ENCODE measurements around the gene ENTPD2. TPM values are rescaled to one million over a fixed set of nuclear protein-coding genes. Genes with fewer than 3 reads are reported as not detected.
"Not testable (repeated sequence)": the region's sequence is repeated elsewhere in the genome, so short reads cannot be mapped to it uniquely, and the experiment has no call there.

ENTPD2 gene
- total RNA-seq, 1 donor from 2014 or later: 1.9 TPM

GRCh38 chr9:137011907-137012675, 41.8 kb downstream of the ENTPD2 start:
- ATAC-seq (ENCODE audit: poor library complexity) (no peak), DNase-seq (no peak)
- intact Hi-C loops (cut with DNase I): no loop called here

GRCh38 chr9:137011156-137011555, 42.7 kb downstream of the ENTPD2 start:
- ATAC-seq (ENCODE audit: poor library complexity): no peak
- intact Hi-C loops (cut with DNase I): no loop called here

GRCh38 chr9:137009938-137010732, 43.7 kb downstream of the ENTPD2 start:
- ATAC-seq (ENCODE audit: poor library complexity): no peak
- DNase-seq: no peak
- intact Hi-C loops (cut with DNase I): no loop called here

More at GRCh38 chr9:137011156-137011555, 42.7 kb downstream of the ENTPD2 start:
- no peak for DNase-seq

- DNase-seq (no peak), ATAC-seq (ENCODE audit: poor library complexity) (no peak)
- intact Hi-C loops (cut with DNase I): no loop called here
Measured at GRCh38 chr9:137009217-137009616, 44.6 kb downstream of the ENTPD2 start.

- no peak for ATAC-seq (ENCODE audit: poor library complexity)
- no peak for DNase-seq
- intact Hi-C loops (cut with DNase I): no loop called here
Measured at GRCh38 chr9:137008312-137008711, 45.5 kb downstream of the ENTPD2 start.

GRCh38 chr9:137007816-137008270, 46.0 kb downstream of the ENTPD2 start:
- DNase-seq (no peak), ATAC-seq (ENCODE audit: poor library complexity) (no peak)
- intact Hi-C loops (cut with DNase I): no loop called here

- no peak for ATAC-seq (ENCODE audit: poor library complexity)
- intact Hi-C loops (cut with DNase I): no loop called here
Measured at GRCh38 chr9:137007108-137007815, 46.6 kb downstream of the ENTPD2 start.

GRCh38 chr9:137006116-137007003, 47.5 kb downstream of the ENTPD2 start:
- no peak for ATAC-seq (ENCODE audit: poor library complexity)
- intact Hi-C loops (cut with DNase I): no loop called here
- DNase-seq: no peak

More at GRCh38 chr9:137007108-137007815, 46.6 kb downstream of the ENTPD2 start:
- no peak for DNase-seq

GRCh38 chr9:137004285-137004684, 49.6 kb downstream of the ENTPD2 start:
- DNase-seq; ATAC-seq (ENCODE audit: poor library complexity); intact Hi-C loops (cut with DNase I): not testable (repeated sequence)

GRCh38 chr9:137002646-137003041, 51.2 kb downstream of the ENTPD2 start:
- ATAC-seq (ENCODE audit: poor library complexity) (no peak), DNase-seq (no peak)
- intact Hi-C loops (cut with DNase I): no loop called here

GRCh38 chr9:137001857-137002645, 51.8 kb downstream of the ENTPD2 start:
- intact Hi-C loops (cut with DNase I): no loop called here
- DNase-seq (no peak), ATAC-seq (ENCODE audit: poor library complexity) (no peak)

GRCh38 chr9:137000177-137000930, 53.5 kb downstream of the ENTPD2 start:
- DNase-seq: no peak
- no peak for ATAC-seq (ENCODE audit: poor library complexity)
- intact Hi-C loops (cut with DNase I): no loop called here

Other genes starting within 250 kb of the ENTPD2 start
- gene RABL6, start 246.1 kb downstream of the ENTPD2 start, total RNA-seq: 68.0 TPM
- gene AJM1, start 211.6 kb downstream of the ENTPD2 start, total RNA-seq: 7.3 TPM
- 345 TPM for gene PHPT1, start 204.7 kb downstream of the ENTPD2 start, total RNA-seq
- gene MAMDC4, start 201.7 kb downstream of the ENTPD2 start, total RNA-seq: 13.2 TPM
- 325 TPM for gene EDF1, start 187.8 kb downstream of the ENTPD2 start, total RNA-seq
- gene TRAF2, start 167.5 kb downstream of the ENTPD2 start, total RNA-seq: 9.1 TPM
- gene FBXW5, start 109.3 kb downstream of the ENTPD2 start, total RNA-seq: 142 TPM
- 1.1 TPM for gene C8G, start 108.8 kb downstream of the ENTPD2 start, total RNA-seq
- gene LCN12, start 101.8 kb downstream of the ENTPD2 start, total RNA-seq: 2.1 TPM
- 6,152 TPM for gene PTGDS, start 76.6 kb downstream of the ENTPD2 start, total RNA-seq
- 9.7 TPM for gene LCNL1, start 71.1 kb downstream of the ENTPD2 start, total RNA-seq
- 19.4 TPM for gene PAXX, start 61.6 kb downstream of the ENTPD2 start, total RNA-seq
- 2.7 TPM for gene CLIC3, start 57.5 kb downstream of the ENTPD2 start, total RNA-seq
- gene ABCA2, start 25.8 kb downstream of the ENTPD2 start, total RNA-seq: 26.7 TPM
- not detected for gene FUT7, start 22.0 kb downstream of the ENTPD2 start, total RNA-seq
- gene NPDC1, start 7.9 kb downstream of the ENTPD2 start, total RNA-seq: 59.1 TPM
- gene SAPCD2, start 16.5 kb upstream of the ENTPD2 start, total RNA-seq: 0.22 TPM
- 11.3 TPM for gene UAP1L1, start 23.5 kb upstream of the ENTPD2 start, total RNA-seq
- 20.3 TPM for gene MAN1B1, start 32.9 kb upstream of the ENTPD2 start, total RNA-seq
- gene DPP7, start 60.7 kb upstream of the ENTPD2 start, total RNA-seq: 153 TPM
- gene GRIN1, start 85.1 kb upstream of the ENTPD2 start, total RNA-seq: not detected
- gene LRRC26, start 116.0 kb upstream of the ENTPD2 start, total RNA-seq: not detected
- gene TMEM210, start 118.0 kb upstream of the ENTPD2 start, total RNA-seq: not detected
- gene ANAPC2, start 134.5 kb upstream of the ENTPD2 start, total RNA-seq: 33.9 TPM
- 73.7 TPM for gene SSNA1, start 134.6 kb upstream of the ENTPD2 start, total RNA-seq
- gene TPRN, start 146.7 kb upstream of the ENTPD2 start, total RNA-seq: 19.0 TPM
- gene TMEM203, start 151.6 kb upstream of the ENTPD2 start, total RNA-seq: 44.9 TPM
- gene NDOR1, start 151.6 kb upstream of the ENTPD2 start, total RNA-seq: 5.5 TPM
- 24.8 TPM for gene RNF208, start 168.2 kb upstream of the ENTPD2 start, total RNA-seq
- gene CYSRT1, start 171.1 kb upstream of the ENTPD2 start, total RNA-seq: not detected
- not detected for gene RNF224, start 173.4 kb upstream of the ENTPD2 start, total RNA-seq
- not detected for gene SLC34A3, start 176.8 kb upstream of the ENTPD2 start, total RNA-seq
- gene TUBB4B, start 187.2 kb upstream of the ENTPD2 start, total RNA-seq: 515 TPM
- gene STPG3, start 197.2 kb upstream of the ENTPD2 start, total RNA-seq: 1.3 TPM
- 39.9 TPM for gene NELFB, start 201.3 kb upstream of the ENTPD2 start, total RNA-seq
- 16.6 TPM for gene TOR4A, start 223.7 kb upstream of the ENTPD2 start, total RNA-seq
- 4.4 TPM for gene NRARP, start 248.2 kb upstream of the ENTPD2 start, total RNA-seq